NB4 (cell line): ENCODE measurements around the gene CLPSL2.

ENCODE experiments used
- DNase-seq: peaks from one replicate; pipeline ENCODE4 v3.0.0; 2010; ENCODE audit warnings: low read depth
- H3K4me3 ChIP-seq: one replicate; pipeline ENCODE4 v1.5.1; 2011; ENCODE audit warnings: mild to moderate bottlenecking, low read depth, low read length, moderate library complexity
- MAX ChIP-seq: IDR thresholded peaks from 2 replicates; pipeline ENCODE4 v1.6.1; 2011; ENCODE audit warnings: low read depth, low read length
- MYC ChIP-seq: IDR thresholded peaks from 2 replicates; pipeline ENCODE4 v1.6.1; 2011; ENCODE audit warnings: low read depth, low read length
- POLR2A ChIP-seq: IDR thresholded peaks from 2 replicates; pipeline ENCODE4 v1.6.1; 2011; ENCODE audit warnings: mild to moderate bottlenecking; ENCODE audit not compliant: insufficient read length; ENCODE audit errors: extremely low read depth
- TF ChIP-seq, protein P1 (sequence below): IDR thresholded peaks from one replicate; pipeline ENCODE4 v1.5.1; 2012; ENCODE audit warnings: low read depth, low read length

The CLPSL2 gene

GRCh38 chr6:35755278-35755924, 21.0 kb upstream of the CLPSL2 start:
- TF ChIP-seq MAX: no peak
- TF ChIP-seq POLR2A: no peak
- TF ChIP-seq, protein P1, sequence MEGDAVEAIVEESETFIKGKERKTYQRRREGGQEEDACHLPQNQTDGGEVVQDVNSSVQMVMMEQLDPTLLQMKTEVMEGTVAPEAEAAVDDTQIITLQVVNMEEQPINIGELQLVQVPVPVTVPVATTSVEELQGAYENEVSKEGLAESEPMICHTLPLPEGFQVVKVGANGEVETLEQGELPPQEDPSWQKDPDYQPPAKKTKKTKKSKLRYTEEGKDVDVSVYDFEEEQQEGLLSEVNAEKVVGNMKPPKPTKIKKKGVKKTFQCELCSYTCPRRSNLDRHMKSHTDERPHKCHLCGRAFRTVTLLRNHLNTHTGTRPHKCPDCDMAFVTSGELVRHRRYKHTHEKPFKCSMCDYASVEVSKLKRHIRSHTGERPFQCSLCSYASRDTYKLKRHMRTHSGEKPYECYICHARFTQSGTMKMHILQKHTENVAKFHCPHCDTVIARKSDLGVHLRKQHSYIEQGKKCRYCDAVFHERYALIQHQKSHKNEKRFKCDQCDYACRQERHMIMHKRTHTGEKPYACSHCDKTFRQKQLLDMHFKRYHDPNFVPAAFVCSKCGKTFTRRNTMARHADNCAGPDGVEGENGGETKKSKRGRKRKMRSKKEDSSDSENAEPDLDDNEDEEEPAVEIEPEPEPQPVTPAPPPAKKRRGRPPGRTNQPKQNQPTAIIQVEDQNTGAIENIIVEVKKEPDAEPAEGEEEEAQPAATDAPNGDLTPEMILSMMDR: no peak
- TF ChIP-seq MYC: no peak
- DNase-seq: no peak

DNA sequence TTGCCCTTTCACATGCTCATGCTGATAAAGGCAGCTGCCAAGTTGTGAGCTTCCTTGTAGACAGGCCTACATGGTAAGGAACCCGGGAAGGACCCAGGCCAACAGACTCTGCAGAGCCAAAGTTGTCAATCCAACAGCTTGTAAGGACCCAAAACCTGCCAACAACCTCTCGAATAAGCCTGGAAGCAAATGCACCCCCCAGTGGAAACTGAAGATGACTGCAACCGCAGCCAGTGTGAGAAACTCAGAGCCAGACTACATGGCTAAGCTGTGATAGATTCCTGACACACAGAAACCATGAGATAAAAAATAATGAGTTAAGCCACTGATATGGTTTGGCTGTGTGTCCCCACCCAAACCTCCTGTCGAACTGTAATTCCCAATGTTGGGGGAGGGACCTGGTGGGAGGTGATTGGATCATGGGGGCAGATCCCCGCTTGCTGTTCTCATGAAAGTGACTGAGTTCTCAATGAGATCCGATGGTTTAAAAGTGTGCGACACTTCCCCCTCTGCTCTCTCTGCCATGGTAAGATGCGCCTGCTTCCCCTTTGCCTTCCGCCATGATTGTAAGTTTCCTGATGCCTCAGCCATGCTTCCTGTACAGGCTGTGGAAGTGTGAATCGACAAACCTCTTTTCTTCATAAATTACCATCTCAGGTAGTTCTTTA, 18.8 kb upstream of the CLPSL2 start:
- peak; percentile 70 for DNase-seq
- no peak for TF ChIP-seq MYC
- TF ChIP-seq, protein P1: peak; percentile 75

More at GRCh38 chr6:35755278-35755924, 21.0 kb upstream of the CLPSL2 start:
- no peak overlapping the region for H3K4me3 ChIP-seq

DNA sequence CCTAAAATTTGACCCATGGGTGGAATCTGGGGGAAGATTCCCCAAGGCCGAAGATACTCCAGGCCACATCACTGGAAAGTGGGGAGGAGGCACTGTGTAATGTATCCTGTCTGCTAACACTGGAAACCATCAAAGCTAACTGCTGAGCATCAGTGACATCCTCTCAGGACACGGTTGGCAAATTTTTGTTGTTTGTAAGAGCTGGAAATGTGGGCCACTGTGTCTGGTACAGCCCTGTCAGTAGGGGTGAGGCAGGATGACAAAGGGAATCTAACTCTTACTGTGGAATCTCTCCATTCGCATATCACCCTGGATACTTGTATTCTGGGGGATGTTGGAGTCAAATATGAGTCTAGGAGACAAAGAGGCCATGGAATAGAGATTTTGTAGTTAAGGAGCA, 17.0 kb upstream of the CLPSL2 start:
- H3K4me3 ChIP-seq: no peak overlapping the region
- no peak for DNase-seq
- TF ChIP-seq MYC: no peak
- TF ChIP-seq POLR2A: no peak
- no peak for TF ChIP-seq MAX

More for the DNA sequence above, 18.8 kb upstream of the CLPSL2 start:
- no peak overlapping the region for H3K4me3 ChIP-seq

DNA sequence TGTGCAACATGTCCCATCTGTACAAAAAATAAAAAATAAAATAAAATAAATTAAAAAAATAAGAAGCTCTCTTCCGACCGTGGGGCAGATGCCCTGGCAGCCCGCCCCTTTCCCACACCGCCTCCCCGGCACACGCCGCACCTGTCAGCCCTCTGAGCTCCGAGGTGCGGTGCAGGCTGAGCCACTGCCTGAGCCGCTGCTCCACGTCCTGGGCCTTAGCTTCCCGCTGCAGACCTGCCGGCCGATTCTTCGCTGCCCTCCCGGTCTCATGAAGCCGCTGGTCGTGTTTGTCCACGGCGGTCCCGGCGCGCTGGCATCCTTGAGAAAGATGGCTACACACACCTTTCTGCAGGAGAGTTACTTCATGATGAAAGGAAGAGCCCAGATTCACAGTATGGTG, 10.7 kb upstream of the CLPSL2 start:
- H3K4me3 ChIP-seq: no peak overlapping the region
- TF ChIP-seq POLR2A (no peak), MAX (no peak), MYC (no peak)
- TF ChIP-seq, protein P1: no peak
- DNase-seq: no peak

DNA sequence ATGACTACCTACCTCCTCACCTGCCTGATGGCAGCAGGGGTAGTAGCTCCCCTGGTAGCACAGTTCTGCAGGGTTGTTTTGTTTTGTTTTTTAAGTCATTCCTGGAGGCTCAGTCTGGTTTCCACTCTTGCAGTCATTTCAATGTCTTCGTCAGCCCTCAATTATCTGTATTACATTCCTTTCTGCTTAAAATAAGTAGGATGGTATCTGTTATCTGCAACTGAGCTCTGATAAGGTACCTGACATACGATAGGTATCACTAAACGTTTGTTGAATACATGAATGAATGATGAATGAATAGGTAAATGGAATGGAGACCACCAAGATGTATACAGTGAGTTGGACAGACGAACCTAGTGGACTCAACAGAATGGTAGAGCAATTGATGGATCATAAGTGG, 7.2 kb upstream of the CLPSL2 start:
- TF ChIP-seq, protein P1: no peak
- TF ChIP-seq POLR2A: no peak
- no peak for TF ChIP-seq MYC
- no peak for TF ChIP-seq MAX
- H3K4me3 ChIP-seq: no peak overlapping the region
- no peak for DNase-seq

DNA sequence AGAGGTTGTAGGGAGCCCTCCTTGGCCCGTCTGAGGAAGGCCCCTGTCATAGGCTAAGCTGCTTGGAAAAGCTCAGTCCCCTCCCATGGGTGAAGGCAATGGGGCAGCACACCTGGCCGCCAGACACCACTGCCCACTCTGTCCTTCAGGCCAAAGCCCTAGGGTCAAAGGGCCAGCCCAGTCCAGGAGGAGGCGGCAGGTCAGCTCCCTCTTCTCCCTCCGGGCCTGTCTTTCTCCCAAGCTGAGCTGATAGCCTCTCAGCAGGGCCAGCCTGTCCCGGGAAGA, 5.1 kb upstream of the CLPSL2 start:
- TF ChIP-seq POLR2A (no peak), MYC (no peak), MAX (no peak)
- TF ChIP-seq, protein P1: no peak
- no peak for DNase-seq
- H3K4me3 ChIP-seq: no peak overlapping the region
